Heart left ventricle (tissue), 13 donors: ENCODE results near the gene PPP1R14B.
A peak's percentile ranks its signal among the peaks of the same experiment; 100 is the strongest.

ENCODE experiments used
- POLR2A ChIP-seq, 2 donors: fragments of 450-650 bp; IDR thresholded peaks; one replicate each; pipeline ENCODE4 v1.6.1; 2017; ENCODE audit warnings: antibody characterized with exemption in 2 of 2, mild to moderate bottlenecking in 2 of 2, moderate library complexity in 2 of 2
- TF ChIP-seq, protein P1 (sequence below), 12 donors: fragments of 200-600 bp; sonication (generic) in 4 of 12; IDR thresholded peaks; one replicate each; pipeline versions ENCODE4 v1.5.0 to v1.8.0; 2018 to 2022; ENCODE audit warnings: antibody characterized with exemption in 12 of 12, mild to moderate bottlenecking in 5 of 12
- donor health status: ischemic (EF 13 %, LVEDD 7.1; RV severe dilation, severe dysfunction).
- donor health status: DM: no; HTN: yes; CAD: no.
- donor health status: DM: no; HTN: no; CAD: no.
- donor health status: ischemic (EF 25% LVEDD 6.9; RV normal size, moderate dysfunction).
- donor health status: ischemic (EF 25% LVEDD 5.7; RV mildly dilated, moderate dysfunction).
- donor health status: ischemic (EF 35%, LVEDD 5.7; RV mildly dilated, moderate dysfunction).
- donor health status: nonischemic (EF 11% LVEDD 7.7; RV severe dilation, severe dysfunction).
- donor health status: DM: yes; HTN: yes; CAD: no.
- donor health status: PGD.
- donor health status: ischemic (EF 29% LVEDD 5.4; RV normal size, mild dysfunction).
- donor health status: nonischemic (EF 23%, LVEDD 6.1; RV moderate dilation, normal function).

DNA sequence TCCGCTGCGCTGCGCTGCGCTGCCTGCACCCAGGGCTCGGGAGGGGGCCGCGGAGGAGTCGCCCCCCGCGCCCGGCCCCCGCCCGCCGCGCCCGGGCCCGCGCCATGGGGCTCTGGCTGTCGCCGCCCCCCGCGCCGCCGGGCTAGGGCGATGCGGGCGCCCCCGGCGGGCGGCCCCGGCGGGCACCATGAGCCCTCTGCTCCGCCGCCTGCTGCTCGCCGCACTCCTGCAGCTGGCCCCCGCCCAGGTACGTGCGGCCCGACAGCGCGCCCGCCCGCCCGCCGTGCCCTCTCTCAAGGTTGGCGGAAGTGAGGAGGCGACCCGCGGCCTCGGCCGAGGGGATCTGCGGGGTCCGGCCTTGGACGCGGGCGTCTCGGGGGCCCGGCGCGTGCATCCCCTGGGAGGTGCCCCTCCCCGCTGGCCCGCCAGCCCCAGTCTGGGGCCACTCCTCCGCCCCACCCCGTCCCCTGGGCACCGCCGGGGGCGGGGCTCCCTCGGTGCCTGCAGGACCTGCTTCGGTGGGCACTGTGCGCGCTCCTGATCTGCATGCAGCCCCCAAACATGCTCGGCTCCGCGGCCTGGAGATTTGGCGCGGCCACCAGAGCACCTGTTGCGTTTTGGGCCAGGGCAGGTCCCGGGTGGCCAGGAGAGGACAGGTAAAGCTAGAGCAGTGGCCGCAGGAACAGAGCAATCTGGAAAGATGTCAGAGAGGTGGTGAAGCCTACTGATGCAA, 11.9 kb downstream of the PPP1R14B start:
- TF ChIP-seq, protein P1, sequence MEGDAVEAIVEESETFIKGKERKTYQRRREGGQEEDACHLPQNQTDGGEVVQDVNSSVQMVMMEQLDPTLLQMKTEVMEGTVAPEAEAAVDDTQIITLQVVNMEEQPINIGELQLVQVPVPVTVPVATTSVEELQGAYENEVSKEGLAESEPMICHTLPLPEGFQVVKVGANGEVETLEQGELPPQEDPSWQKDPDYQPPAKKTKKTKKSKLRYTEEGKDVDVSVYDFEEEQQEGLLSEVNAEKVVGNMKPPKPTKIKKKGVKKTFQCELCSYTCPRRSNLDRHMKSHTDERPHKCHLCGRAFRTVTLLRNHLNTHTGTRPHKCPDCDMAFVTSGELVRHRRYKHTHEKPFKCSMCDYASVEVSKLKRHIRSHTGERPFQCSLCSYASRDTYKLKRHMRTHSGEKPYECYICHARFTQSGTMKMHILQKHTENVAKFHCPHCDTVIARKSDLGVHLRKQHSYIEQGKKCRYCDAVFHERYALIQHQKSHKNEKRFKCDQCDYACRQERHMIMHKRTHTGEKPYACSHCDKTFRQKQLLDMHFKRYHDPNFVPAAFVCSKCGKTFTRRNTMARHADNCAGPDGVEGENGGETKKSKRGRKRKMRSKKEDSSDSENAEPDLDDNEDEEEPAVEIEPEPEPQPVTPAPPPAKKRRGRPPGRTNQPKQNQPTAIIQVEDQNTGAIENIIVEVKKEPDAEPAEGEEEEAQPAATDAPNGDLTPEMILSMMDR (IDR thresholded peaks at IDR 0.05), result peak in 3 of 12 donors; percentile 8 to 32 (median 22)
- TF ChIP-seq POLR2A (IDR thresholded peaks at IDR 0.05), result peak in 1 of 2 donors; percentile 42
